ENCODE data around the gene ATXN2. TPM values are rescaled to one million over a fixed set of nuclear protein-coding genes. Genes with fewer than 3 reads are reported as not detected.
"Not testable (repeated sequence)": the region's sequence is repeated elsewhere in the genome, so short reads cannot be mapped to it uniquely, and the experiment has no call there.

Gene ATXN2
- polyA plus RNA-seq, 1 donor, result 102 TPM

GRCh38 chr12:111602857-111603256 is 3.7 kb upstream of the ATXN2 start:
- DNase-seq, result not testable (repeated sequence)

GRCh38 chr12:111602348-111602747 is 3.2 kb upstream of the ATXN2 start:
- no peak for DNase-seq

GRCh38 chr12:111600986-111601385 is 1.9 kb upstream of the ATXN2 start:
- DNase-seq, result not testable (repeated sequence)

- peak; percentile 36 for DNase-seq
Observed at GRCh38 chr12:111600205-111600642, 1.1 kb upstream of the ATXN2 start.

GRCh38 chr12:111599453-111600204 is 514 bp upstream of the ATXN2 start:
- peak; percentile 89 for DNase-seq

GRCh38 chr12:111597831-111598636 is 1.1 kb downstream of the ATXN2 start:
- peak; percentile 53 for DNase-seq

GRCh38 chr12:111596985-111597830 is 1.9 kb downstream of the ATXN2 start:
- peak; percentile 50 for DNase-seq

GRCh38 chr12:111595341-111595835 is 3.7 kb downstream of the ATXN2 start:
- not testable (repeated sequence) for DNase-seq

GRCh38 chr12:111591399-111592010 is 7.6 kb downstream of the ATXN2 start:
- DNase-seq, result not testable (repeated sequence)

GRCh38 chr12:111590552-111590951 is 8.6 kb downstream of the ATXN2 start:
- DNase-seq, result no peak

GRCh38 chr12:111589601-111590000 is 9.5 kb downstream of the ATXN2 start:
- no peak for DNase-seq

GRCh38 chr12:111588010-111588409 is 11.1 kb downstream of the ATXN2 start:
- no peak for DNase-seq

GRCh38 chr12:111586986-111587385 is 12.1 kb downstream of the ATXN2 start:
- no peak for DNase-seq

- DNase-seq, result no peak
Observed at GRCh38 chr12:111585690-111586089, 13.4 kb downstream of the ATXN2 start.

GRCh38 chr12:111584959-111585358 is 14.2 kb downstream of the ATXN2 start:
- no peak for DNase-seq

- not testable (repeated sequence) for DNase-seq
Observed at GRCh38 chr12:111583506-111583905, 15.6 kb downstream of the ATXN2 start.

GRCh38 chr12:111582133-111582747 is 16.9 kb downstream of the ATXN2 start:
- DNase-seq, result no peak

- DNase-seq, result no peak
Observed at GRCh38 chr12:111581434-111582132, 17.5 kb downstream of the ATXN2 start.

GRCh38 chr12:111580737-111581136 is 18.4 kb downstream of the ATXN2 start:
- DNase-seq, result no peak

- DNase-seq, result no peak
Observed at GRCh38 chr12:111580119-111580425, 19.0 kb downstream of the ATXN2 start.

GRCh38 chr12:111578971-111579340 is 20.2 kb downstream of the ATXN2 start:
- no peak for DNase-seq
